ENCODE results near the gene E2F6. TPM values are rescaled to one million over a fixed set of nuclear protein-coding genes. Genes with fewer than 3 reads are reported as not detected.

The E2F6 gene
- total RNA-seq, 6 donors from 2014 or later: 5.3 to 15.8 (median 13.4) TPM

- Histone ChIP-seq H3K9me3 (no peaks in the 10 kb centered on the region), H3K4me1 (peaks cover 0 to 24% (median 8%) of the 10 kb centered on the region in 4 donors), H3K27ac (no peak overlapping the region), H3K36me3 (no peaks in the 10 kb centered on the region), H3K4me3 (no peak overlapping the region), H3K27me3 (no peaks in the 10 kb centered on the region)
- 86 to 92% methylated on average over 7 of the region's 7 CpGs for WGBS, 2 donors
- TF ChIP-seq POLR2AphosphoS5 (IDR thresholded peaks at IDR 0.05): no peak
- DNase-seq: no peak
- no peak for ATAC-seq (ENCODE audit: low FRiP score in 2 of 2)
Measured at GRCh38 chr2:11399438-11399762, 66.6 kb downstream of the E2F6 start.

GRCh38 chr2:11398750-11399437 lies 67.1 kb downstream of the E2F6 start:
- Histone ChIP-seq H3K4me3 (no peak overlapping the region), H3K9me3 (no peaks in the 10 kb centered on the region), H3K36me3 (no peaks in the 10 kb centered on the region), H3K27ac (no peak overlapping the region), H3K27me3 (no peaks in the 10 kb centered on the region), H3K4me1 (peaks cover 0 to 24% (median 7%) of the 10 kb centered on the region in 4 donors)
- 59 to 60% methylated on average over 15 to 16 of the region's 16 CpGs for WGBS, 2 donors
- no peak for TF ChIP-seq POLR2AphosphoS5 (IDR thresholded peaks at IDR 0.05)
- no peak for TF ChIP-seq CTCF (IDR thresholded peaks at IDR 0.05)
- TF ChIP-seq EP300 (IDR thresholded peaks at IDR 0.05): no peak
- TF ChIP-seq POLR2A (IDR thresholded peaks at IDR 0.05): no peak
- ATAC-seq (ENCODE audit: low FRiP score in 2 of 2): peak; percentile 15 to 41
- peak in 1 of 2 donors; percentile 92 for DNase-seq

GRCh38 chr2:11397513-11397912 lies 68.4 kb downstream of the E2F6 start:
- ATAC-seq (ENCODE audit: low FRiP score in 2 of 2) (no peak), DNase-seq (no peak)
- H3K27me3 ChIP-seq: no peaks in the 10 kb centered on the region
- no peaks in the 10 kb centered on the region for H3K9me3 ChIP-seq
- no peak overlapping the region for H3K4me3 ChIP-seq
- TF ChIP-seq POLR2A (IDR thresholded peaks at IDR 0.05): no peak
- no peaks in the 10 kb centered on the region for H3K36me3 ChIP-seq
- WGBS, 2 donors: 84 to 85% methylated on average over 2 of the region's 2 CpGs
- H3K27ac ChIP-seq: no peak overlapping the region
- peaks cover 0 to 24% (median 4%) of the 10 kb centered on the region in 4 donors for H3K4me1 ChIP-seq

GRCh38 chr2:11396467-11397445 lies 69.2 kb downstream of the E2F6 start:
- no peaks in the 10 kb centered on the region for H3K27me3 ChIP-seq
- no peak overlapping the region for H3K4me3 ChIP-seq
- 79 to 82% methylated on average over 11 to 15 of the region's 15 CpGs for WGBS, 2 donors
- ATAC-seq (ENCODE audit: low FRiP score in 2 of 2) (no peak), DNase-seq (peak in 1 of 2 donors; percentile 72)
- H3K4me1 ChIP-seq: peaks cover 0 to 30% (median 8%) of the 10 kb centered on the region in 4 donors
- H3K9me3 ChIP-seq: no peaks in the 10 kb centered on the region
- no peaks in the 10 kb centered on the region for H3K36me3 ChIP-seq
- no peak overlapping the region for H3K27ac ChIP-seq
- TF ChIP-seq EP300 (IDR thresholded peaks at IDR 0.05): no peak
- no peak for TF ChIP-seq CTCF (IDR thresholded peaks at IDR 0.05)
- TF ChIP-seq POLR2AphosphoS5 (IDR thresholded peaks at IDR 0.05): no peak
- TF ChIP-seq POLR2A (IDR thresholded peaks at IDR 0.05): no peak

- ATAC-seq (ENCODE audit: low FRiP score in 2 of 2): no peak
- TF ChIP-seq POLR2AphosphoS5 (IDR thresholded peaks at IDR 0.05) (no peak), POLR2A (IDR thresholded peaks at IDR 0.05) (no peak), CTCF (IDR thresholded peaks at IDR 0.05) (no peak), EP300 (IDR thresholded peaks at IDR 0.05) (no peak)
- Histone ChIP-seq H3K27me3 (no peaks in the 10 kb centered on the region), H3K4me1 (peaks cover 5 to 32% (median 12%) of the 10 kb centered on the region in 4 donors), H3K4me3 (no peak overlapping the region), H3K36me3 (no peaks in the 10 kb centered on the region), H3K9me3 (no peaks in the 10 kb centered on the region), H3K27ac (no peak overlapping the region)
- no peak for DNase-seq
- 87 to 96% methylated on average over 5 to 8 of the region's 8 CpGs for WGBS, 2 donors
Measured at GRCh38 chr2:11396021-11396420, 69.9 kb downstream of the E2F6 start.
